ENCODE results near the gene ATP5F1E. TPM values are rescaled to one million over a fixed set of nuclear protein-coding genes. Genes with fewer than 3 reads are reported as not detected.

ATP5F1E gene
- 49.8 TPM for polyA plus RNA-seq (2013)

- Histone ChIP-seq H3K27ac (ENCODE audit: insufficient read depth in 1 of 2, low read depth in 1 of 2, low read length in 2 of 2, poor library complexity in 1 of 2, severe bottlenecking in 2 of 2) (peak within 1 kb of the TSS; percentile 53 to 85), H3K4me3 (ENCODE audit: control insufficient read depth in 1 of 7, extremely low read depth in 1 of 7, insufficient read depth in 4 of 7, low read depth in 2 of 7, low read length in 6 of 7) (peak within 1 kb of the TSS; percentile 54 to 87 (median 79)), H3K9me3 (ENCODE audit: control extremely low read depth in 1 of 5, control insufficient read depth in 4 of 5, insufficient read depth in 2 of 5, low read depth in 1 of 5, low read length in 4 of 5) (no peaks in the 10 kb centered on the region), H3K27me3 (replicated peaks in 2 of 5; ENCODE audit: control insufficient read depth in 4 of 5, insufficient read depth in 5 of 5, low read length in 4 of 5) (no peaks in the 10 kb centered on the region), H3K36me3 (ENCODE audit: control insufficient read depth in 4 of 4, insufficient read depth in 4 of 4, low read length in 3 of 4) (peaks cover 8 to 56% (median 43%) of the 10 kb centered on the region in 4 experiments), H3K4me1 (ENCODE audit: control extremely low read depth in 1 of 4, control insufficient read depth in 4 of 4, insufficient read depth in 4 of 4, low read length in 3 of 4) (peaks cover 17 to 37% (median 27%) of the 10 kb centered on the region in 4 experiments)
- peak; percentile 96 to 98 (median 98) for DNase-seq
- POLR2A ChIA-PET, result interaction anchor here (0.6 to 2.6 kb wide), 13 partner anchors 9 to 1330 kb away, joined by 3 to 11 read pairs (median 4); no protein-coding TSS in a partner anchor
- CTCF ChIA-PET, result interaction anchor here (0.9 to 1.6 kb wide), 8 partner anchors 9 to 221 kb away, joined by 3 to 12 read pairs (median 4); partner anchors contain the start of gene TUBB1
- WGBS (ENCODE audit: insufficient coverage), result 0% methylated on average over 82 of the region's 86 CpGs
Measured at GRCh38 chr20:59032023-59032712, at the start of gene ATP5F1E. Gene ATP5F1E, minus strand, starts transcription at chr20:59032335. Its CDS starts 84 bp downstream, at chr20:59032251.

GRCh38 chr20:59081036-59081435 is 48.9 kb upstream of the ATP5F1E start:
- no peaks in the 10 kb centered on the region for H3K36me3 ChIP-seq (ENCODE audit: control insufficient read depth in 4 of 4, insufficient read depth in 4 of 4, low read length in 3 of 4)
- H3K4me3 ChIP-seq (ENCODE audit: control insufficient read depth in 1 of 7, extremely low read depth in 1 of 7, insufficient read depth in 4 of 7, low read depth in 2 of 7, low read length in 6 of 7), result no peak overlapping the region
- 58% methylated on average over 2 of the region's 3 CpGs for WGBS (ENCODE audit: insufficient coverage)
- no peak for DNase-seq
- no peak overlapping the region for H3K27ac ChIP-seq (ENCODE audit: insufficient read depth in 1 of 2, low read depth in 1 of 2, low read length in 2 of 2, poor library complexity in 1 of 2, severe bottlenecking in 2 of 2)
- CTCF ChIA-PET, result no interaction called here
- no peaks in the 10 kb centered on the region for H3K4me1 ChIP-seq (ENCODE audit: control extremely low read depth in 1 of 4, control insufficient read depth in 4 of 4, insufficient read depth in 4 of 4, low read length in 3 of 4)
- H3K9me3 ChIP-seq (ENCODE audit: control extremely low read depth in 1 of 5, control insufficient read depth in 4 of 5, insufficient read depth in 2 of 5, low read depth in 1 of 5, low read length in 4 of 5), result no peaks in the 10 kb centered on the region
- peaks cover 0 to 10% (median 6%) of the 10 kb centered on the region in 5 experiments for H3K27me3 ChIP-seq (replicated peaks in 2 of 5; ENCODE audit: control insufficient read depth in 4 of 5, insufficient read depth in 5 of 5, low read length in 4 of 5)
- POLR2A ChIA-PET, result interaction anchor here (0.6 kb wide), 1 partner anchor 13 kb away, joined by 3 read pairs; no protein-coding TSS in a partner anchor

- Histone ChIP-seq H3K27ac (ENCODE audit: insufficient read depth in 1 of 2, low read depth in 1 of 2, low read length in 2 of 2, poor library complexity in 1 of 2, severe bottlenecking in 2 of 2) (no peak overlapping the region), H3K9me3 (ENCODE audit: control extremely low read depth in 1 of 5, control insufficient read depth in 4 of 5, insufficient read depth in 2 of 5, low read depth in 1 of 5, low read length in 4 of 5) (no peaks in the 10 kb centered on the region)
- POLR2A ChIA-PET, result no interaction called here
Measured at GRCh38 chr20:59078231-59078630, 46.1 kb upstream of the ATP5F1E start.

GRCh38 chr20:59077705-59078104 is 45.6 kb upstream of the ATP5F1E start:
- POLR2A ChIA-PET, result no interaction called here
- Histone ChIP-seq H3K9me3 (ENCODE audit: control extremely low read depth in 1 of 5, control insufficient read depth in 4 of 5, insufficient read depth in 2 of 5, low read depth in 1 of 5, low read length in 4 of 5) (no peaks in the 10 kb centered on the region), H3K27me3 (replicated peaks in 2 of 5; ENCODE audit: control insufficient read depth in 4 of 5, insufficient read depth in 5 of 5, low read length in 4 of 5) (peaks cover 2 to 22% (median 14%) of the 10 kb centered on the region in 5 experiments), H3K27ac (ENCODE audit: insufficient read depth in 1 of 2, low read depth in 1 of 2, low read length in 2 of 2, poor library complexity in 1 of 2, severe bottlenecking in 2 of 2) (no peak overlapping the region), H3K4me3 (ENCODE audit: control insufficient read depth in 1 of 7, extremely low read depth in 1 of 7, insufficient read depth in 4 of 7, low read depth in 2 of 7, low read length in 6 of 7) (no peak overlapping the region), H3K36me3 (ENCODE audit: control insufficient read depth in 4 of 4, insufficient read depth in 4 of 4, low read length in 3 of 4) (no peaks in the 10 kb centered on the region), H3K4me1 (ENCODE audit: control extremely low read depth in 1 of 4, control insufficient read depth in 4 of 4, insufficient read depth in 4 of 4, low read length in 3 of 4) (no peaks in the 10 kb centered on the region)
- WGBS (ENCODE audit: insufficient coverage), result no CpG with 5 or more reads among the region's 1 CpG
- CTCF ChIA-PET, result no interaction called here
- DNase-seq, result no peak

More at GRCh38 chr20:59078231-59078630, 46.1 kb upstream of the ATP5F1E start:
- peaks cover 2 to 22% (median 11%) of the 10 kb centered on the region in 5 experiments for H3K27me3 ChIP-seq (replicated peaks in 2 of 5; ENCODE audit: control insufficient read depth in 4 of 5, insufficient read depth in 5 of 5, low read length in 4 of 5)
- no peaks in the 10 kb centered on the region for H3K4me1 ChIP-seq (ENCODE audit: control extremely low read depth in 1 of 4, control insufficient read depth in 4 of 4, insufficient read depth in 4 of 4, low read length in 3 of 4)
- DNase-seq, result no peak
- WGBS (ENCODE audit: insufficient coverage), result 82% methylated on average over 2 of the region's 5 CpGs
- CTCF ChIA-PET, result no interaction called here
- no peaks in the 10 kb centered on the region for H3K36me3 ChIP-seq (ENCODE audit: control insufficient read depth in 4 of 4, insufficient read depth in 4 of 4, low read length in 3 of 4)
- H3K4me3 ChIP-seq (ENCODE audit: control insufficient read depth in 1 of 7, extremely low read depth in 1 of 7, insufficient read depth in 4 of 7, low read depth in 2 of 7, low read length in 6 of 7), result no peak overlapping the region

- CTCF ChIA-PET, result interaction anchor here (1.0 kb wide), 1 partner anchor 132 kb away, joined by 3 read pairs; no protein-coding TSS in a partner anchor
- Histone ChIP-seq H3K27ac (ENCODE audit: insufficient read depth in 1 of 2, low read depth in 1 of 2, low read length in 2 of 2, poor library complexity in 1 of 2, severe bottlenecking in 2 of 2) (no peak overlapping the region), H3K9me3 (ENCODE audit: control extremely low read depth in 1 of 5, control insufficient read depth in 4 of 5, insufficient read depth in 2 of 5, low read depth in 1 of 5, low read length in 4 of 5) (no peaks in the 10 kb centered on the region), H3K4me3 (ENCODE audit: control insufficient read depth in 1 of 7, extremely low read depth in 1 of 7, insufficient read depth in 4 of 7, low read depth in 2 of 7, low read length in 6 of 7) (no peak overlapping the region), H3K4me1 (ENCODE audit: control extremely low read depth in 1 of 4, control insufficient read depth in 4 of 4, insufficient read depth in 4 of 4, low read length in 3 of 4) (no peaks in the 10 kb centered on the region), H3K36me3 (ENCODE audit: control insufficient read depth in 4 of 4, insufficient read depth in 4 of 4, low read length in 3 of 4) (no peaks in the 10 kb centered on the region), H3K27me3 (replicated peaks in 2 of 5; ENCODE audit: control insufficient read depth in 4 of 5, insufficient read depth in 5 of 5, low read length in 4 of 5) (peaks cover 2 to 25% (median 14%) of the 10 kb centered on the region in 5 experiments)
- 100% methylated on average over 2 of the region's 4 CpGs for WGBS (ENCODE audit: insufficient coverage)
- POLR2A ChIA-PET, result no interaction called here
- DNase-seq, result no peak
Measured at GRCh38 chr20:59075934-59076508, 43.9 kb upstream of the ATP5F1E start.

- 63% methylated on average over 3 of the region's 3 CpGs for WGBS (ENCODE audit: insufficient coverage)
Measured at GRCh38 chr20:59074456-59074855, 42.3 kb upstream of the ATP5F1E start.

GRCh38 chr20:59073582-59073981 is 41.4 kb upstream of the ATP5F1E start:
- no peak for DNase-seq
- H3K9me3 ChIP-seq (ENCODE audit: control extremely low read depth in 1 of 5, control insufficient read depth in 4 of 5, insufficient read depth in 2 of 5, low read depth in 1 of 5, low read length in 4 of 5), result no peaks in the 10 kb centered on the region
- CTCF ChIA-PET, result no interaction called here
- H3K27me3 ChIP-seq (replicated peaks in 2 of 5; ENCODE audit: control insufficient read depth in 4 of 5, insufficient read depth in 5 of 5, low read length in 4 of 5), result peaks cover 2 to 27% (median 16%) of the 10 kb centered on the region in 5 experiments
- H3K27ac ChIP-seq (ENCODE audit: insufficient read depth in 1 of 2, low read depth in 1 of 2, low read length in 2 of 2, poor library complexity in 1 of 2, severe bottlenecking in 2 of 2), result no peak overlapping the region
- no peaks in the 10 kb centered on the region for H3K4me1 ChIP-seq (ENCODE audit: control extremely low read depth in 1 of 4, control insufficient read depth in 4 of 4, insufficient read depth in 4 of 4, low read length in 3 of 4)
- H3K36me3 ChIP-seq (ENCODE audit: control insufficient read depth in 4 of 4, insufficient read depth in 4 of 4, low read length in 3 of 4), result no peaks in the 10 kb centered on the region
- 100% methylated on average over 1 of the region's 1 CpG for WGBS (ENCODE audit: insufficient coverage)
- POLR2A ChIA-PET, result no interaction called here
- H3K4me3 ChIP-seq (ENCODE audit: control insufficient read depth in 1 of 7, extremely low read depth in 1 of 7, insufficient read depth in 4 of 7, low read depth in 2 of 7, low read length in 6 of 7), result no peak overlapping the region

More at GRCh38 chr20:59074456-59074855, 42.3 kb upstream of the ATP5F1E start:
- Histone ChIP-seq H3K36me3 (ENCODE audit: control insufficient read depth in 4 of 4, insufficient read depth in 4 of 4, low read length in 3 of 4) (no peaks in the 10 kb centered on the region), H3K27me3 (replicated peaks in 2 of 5; ENCODE audit: control insufficient read depth in 4 of 5, insufficient read depth in 5 of 5, low read length in 4 of 5) (peaks cover 2 to 27% (median 16%) of the 10 kb centered on the region in 5 experiments), H3K9me3 (ENCODE audit: control extremely low read depth in 1 of 5, control insufficient read depth in 4 of 5, insufficient read depth in 2 of 5, low read depth in 1 of 5, low read length in 4 of 5) (no peaks in the 10 kb centered on the region), H3K4me3 (ENCODE audit: control insufficient read depth in 1 of 7, extremely low read depth in 1 of 7, insufficient read depth in 4 of 7, low read depth in 2 of 7, low read length in 6 of 7) (no peak overlapping the region), H3K4me1 (ENCODE audit: control extremely low read depth in 1 of 4, control insufficient read depth in 4 of 4, insufficient read depth in 4 of 4, low read length in 3 of 4) (no peaks in the 10 kb centered on the region), H3K27ac (ENCODE audit: insufficient read depth in 1 of 2, low read depth in 1 of 2, low read length in 2 of 2, poor library complexity in 1 of 2, severe bottlenecking in 2 of 2) (no peak overlapping the region)
- DNase-seq, result no peak
- ChIA-PET CTCF (interaction anchor here (1.0 kb wide), 1 partner anchor 54 kb away, joined by 3 read pairs; no protein-coding TSS in a partner anchor), POLR2A (no interaction called here)
